HG03103 (cell line): ENCODE measurements around the gene C2orf81.
"Not testable (repeated sequence)": the region's sequence is repeated elsewhere in the genome, so short reads cannot be mapped to it uniquely, and the experiment has no call there.

ENCODE experiments used
- ATAC-seq: cut with Tn5 transposase; IDR thresholded peaks from one replicate; pipeline ENCODE4 v1.9.1; 2021; ENCODE audit warnings: low read depth; ENCODE audit not compliant: unreplicated experiment

The C2orf81 gene

GRCh38 chr2:74444498-74445318 is 23.3 kb upstream of the C2orf81 start:
- ATAC-seq, result no peak

GRCh38 chr2:74442483-74443297 is 21.3 kb upstream of the C2orf81 start:
- ATAC-seq, result not testable (repeated sequence)

DNA sequence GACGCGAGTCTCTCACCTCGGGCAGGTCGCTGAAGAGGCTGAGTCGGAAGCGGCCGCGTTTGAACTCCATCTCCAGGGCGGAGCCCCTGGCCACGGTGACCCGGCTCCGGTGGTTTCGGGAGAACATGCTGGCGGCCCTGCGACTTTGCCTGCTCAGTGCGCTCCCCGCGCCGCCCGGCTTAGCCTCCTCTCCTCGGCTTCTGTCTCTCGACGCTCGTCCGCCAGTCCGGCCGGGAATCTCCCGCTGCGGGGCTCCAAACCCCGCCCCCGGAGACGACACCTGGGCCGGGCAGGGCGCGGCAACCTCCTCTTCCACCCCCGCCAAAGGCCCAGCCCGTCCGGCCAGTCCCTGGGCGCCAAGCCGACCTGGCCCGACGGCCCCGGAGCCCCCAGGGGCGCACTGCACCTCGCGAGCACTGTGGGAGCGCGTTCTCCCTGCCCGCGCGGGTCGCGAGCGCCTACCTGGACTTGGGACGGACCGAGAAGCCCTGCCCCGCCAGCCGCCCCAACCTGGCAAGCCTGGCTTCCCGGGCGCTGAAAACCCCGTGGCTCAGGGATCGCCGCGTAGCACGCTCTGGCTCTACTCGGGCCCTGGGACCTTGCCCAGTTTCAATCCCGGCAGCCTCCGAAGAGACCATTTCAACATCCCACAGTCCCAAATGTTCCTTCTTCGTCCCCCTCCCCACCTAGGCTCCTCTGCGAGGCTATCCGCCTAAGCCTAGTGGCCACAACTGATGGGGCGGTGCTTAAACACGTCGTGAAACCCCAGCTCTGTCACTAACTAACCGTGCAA is 20.5 kb upstream of the C2orf81 start, which contains the start of gene RTKN:
Gene RTKN, minus strand, starts transcription at position 248 of the 793 bp plus-strand sequence. Its CDS starts 121 bp downstream, at position 127.
- no peak for ATAC-seq

DNA sequence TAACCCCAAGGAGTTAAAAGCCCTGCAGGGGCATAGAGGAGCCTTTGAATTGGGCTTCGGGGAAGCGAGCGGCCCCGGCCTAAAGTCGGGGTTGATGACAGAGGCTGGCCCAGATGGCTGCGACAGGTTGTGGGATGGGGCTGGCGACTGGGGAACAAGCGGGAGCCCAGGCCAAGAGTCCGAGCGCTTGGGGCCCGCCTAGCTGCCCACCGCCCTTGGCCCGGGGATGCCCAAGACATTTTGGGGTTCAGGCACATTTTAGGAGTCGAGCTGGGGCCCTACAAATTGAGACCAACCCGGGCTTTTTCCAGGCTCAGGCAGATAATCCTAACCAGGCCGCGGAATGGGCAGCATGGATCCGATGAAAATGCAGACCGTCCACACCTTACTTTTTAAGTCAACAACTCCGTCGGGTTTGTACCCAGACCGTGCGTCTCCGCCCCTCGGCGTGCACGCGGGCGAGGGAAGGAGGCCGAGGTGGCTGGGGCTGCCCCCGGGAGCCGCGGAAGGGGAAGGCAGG is 19.8 kb upstream of the C2orf81 start:
- ATAC-seq, result no peak

- peak; percentile 63 for ATAC-seq
Observed at GRCh38 chr2:74440378-74441169, 19.2 kb upstream of the C2orf81 start.

- no peak for ATAC-seq
Observed at GRCh38 chr2:74439803-74440377, 18.5 kb upstream of the C2orf81 start.

- ATAC-seq, result no peak
Observed at GRCh38 chr2:74439373-74439772, 18.0 kb upstream of the C2orf81 start.

DNA sequence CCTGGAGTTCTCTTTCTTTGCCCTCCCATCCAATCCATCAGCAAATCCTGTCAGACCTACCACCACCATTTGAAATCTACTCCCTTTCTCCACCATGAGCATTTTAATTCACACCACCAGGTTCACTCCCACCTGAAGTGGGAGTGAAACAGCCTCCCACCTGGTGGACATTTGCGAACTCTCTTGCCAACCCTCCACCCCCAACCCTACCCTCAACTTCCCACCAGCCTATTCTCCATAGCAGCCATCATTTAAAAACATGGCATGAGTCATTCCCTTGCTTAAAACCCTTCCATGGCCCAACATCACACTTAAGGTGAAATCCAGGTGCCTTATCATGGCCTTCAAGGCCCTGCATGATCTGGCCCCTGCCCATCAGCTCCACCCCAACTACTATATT is 16.8 kb upstream of the C2orf81 start:
- no peak for ATAC-seq

DNA sequence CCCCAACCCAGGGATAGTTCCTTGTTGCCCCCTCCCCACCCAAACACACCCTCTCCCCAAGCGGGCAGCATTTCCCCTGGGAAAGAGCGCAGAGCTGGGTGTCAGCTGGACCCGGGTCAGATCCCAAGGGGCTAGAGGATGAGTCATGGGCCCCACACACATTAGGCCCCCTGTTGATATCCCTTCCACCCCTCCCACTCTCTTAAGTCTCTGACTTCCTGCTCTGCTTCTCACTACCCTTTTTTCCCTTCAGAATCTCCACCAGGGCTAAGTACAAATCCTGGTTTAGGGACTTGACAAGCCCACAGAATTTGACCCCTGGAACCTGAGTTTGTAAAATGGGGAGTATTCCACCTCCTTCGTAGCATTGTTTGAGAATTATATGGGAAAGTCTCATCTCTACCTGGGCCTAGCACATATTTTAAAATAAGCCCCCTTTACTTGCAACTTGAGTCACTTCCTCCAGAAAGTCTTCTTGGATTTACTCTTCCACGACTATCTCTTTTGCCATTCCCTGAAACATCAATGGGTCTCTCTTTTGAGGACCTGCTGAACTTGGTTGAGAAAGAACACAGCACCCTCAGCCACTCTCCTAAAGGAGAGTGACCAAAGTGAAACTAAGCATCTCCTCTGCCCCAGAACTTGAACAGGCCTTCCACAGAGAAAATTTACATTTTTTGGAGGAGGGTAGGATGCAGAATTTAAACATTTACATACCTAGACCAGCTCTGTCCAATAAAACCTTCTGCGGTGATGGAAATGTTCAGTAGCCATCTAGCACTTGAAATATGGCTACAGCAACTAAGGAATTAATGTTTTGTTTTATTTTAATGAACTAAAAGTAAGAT is 15.7 kb upstream of the C2orf81 start:
- ATAC-seq, result no peak

- ATAC-seq, result no peak
Observed at GRCh38 chr2:74436111-74436805, 14.8 kb upstream of the C2orf81 start.

GRCh38 chr2:74430502-74430901 is 9.1 kb upstream of the C2orf81 start:
- no peak for ATAC-seq

DNA sequence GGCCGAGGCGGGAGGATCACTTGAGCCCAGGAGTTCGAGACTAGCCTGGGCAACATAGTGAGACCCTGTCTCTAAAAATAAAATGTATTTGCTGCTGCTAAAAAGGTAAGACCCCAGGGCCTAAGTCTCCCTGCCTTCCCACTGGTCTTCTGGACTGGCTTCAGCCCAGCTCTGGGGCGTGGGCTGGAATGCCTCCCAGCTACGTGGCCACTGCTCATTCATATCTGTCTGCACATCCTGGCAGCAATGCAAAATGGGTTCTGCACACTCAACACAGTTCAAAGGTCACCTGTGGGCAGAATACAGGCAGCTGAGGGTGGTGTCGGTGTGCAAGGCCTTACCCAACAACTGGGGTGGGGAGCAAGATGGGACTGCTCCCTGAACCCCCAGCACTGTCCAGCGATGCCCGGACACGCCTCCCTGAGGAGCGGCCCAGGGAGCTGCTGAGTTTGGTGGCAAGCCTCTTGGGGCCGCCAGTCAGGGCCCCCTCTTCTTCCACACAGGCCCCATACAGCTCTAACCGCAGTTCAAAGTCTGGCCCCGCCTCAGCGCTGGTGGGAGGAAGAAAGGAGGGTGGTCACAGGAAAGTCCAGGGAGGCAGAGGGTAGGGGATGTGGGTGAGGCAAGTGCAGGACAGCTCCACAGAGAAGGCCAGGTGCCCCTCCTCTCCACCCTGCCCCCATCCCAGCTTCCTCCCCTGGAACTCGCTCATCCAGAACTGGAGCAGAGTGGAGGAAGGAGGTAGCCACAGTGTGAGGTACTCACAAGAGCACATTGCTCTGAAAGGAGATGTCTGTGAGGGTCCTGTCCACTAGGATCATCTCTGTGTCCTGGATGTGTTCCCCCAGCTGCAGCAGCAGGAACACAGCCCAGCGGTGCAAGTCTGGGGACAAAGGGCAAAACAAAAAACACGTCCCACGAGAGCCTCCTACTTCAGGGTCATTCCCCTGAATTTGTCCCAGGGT is 8.3 kb upstream of the C2orf81 start:
- no peak for ATAC-seq

DNA sequence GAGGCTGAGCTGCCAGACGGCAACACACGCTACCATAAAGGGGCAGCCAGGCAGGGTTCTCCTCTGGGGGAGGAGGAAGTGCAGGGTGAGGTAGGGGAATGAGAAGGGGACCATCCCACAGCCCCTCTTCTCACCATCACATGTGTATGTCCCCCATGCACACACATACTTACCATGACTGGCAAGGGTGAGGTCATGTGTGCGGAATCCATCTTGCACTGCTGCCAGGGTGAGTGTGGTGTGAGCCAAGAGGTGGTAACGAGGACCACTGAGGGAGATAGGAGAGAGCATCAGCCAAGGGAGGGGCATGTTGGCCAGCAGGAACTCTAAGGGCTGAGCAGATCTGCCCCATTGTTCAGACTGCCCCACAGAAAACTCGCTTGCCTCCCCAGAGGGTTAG is 7.3 kb upstream of the C2orf81 start:
- ATAC-seq, result no peak

GRCh38 chr2:74427551-74427950 is 6.1 kb upstream of the C2orf81 start:
- ATAC-seq, result no peak

DNA sequence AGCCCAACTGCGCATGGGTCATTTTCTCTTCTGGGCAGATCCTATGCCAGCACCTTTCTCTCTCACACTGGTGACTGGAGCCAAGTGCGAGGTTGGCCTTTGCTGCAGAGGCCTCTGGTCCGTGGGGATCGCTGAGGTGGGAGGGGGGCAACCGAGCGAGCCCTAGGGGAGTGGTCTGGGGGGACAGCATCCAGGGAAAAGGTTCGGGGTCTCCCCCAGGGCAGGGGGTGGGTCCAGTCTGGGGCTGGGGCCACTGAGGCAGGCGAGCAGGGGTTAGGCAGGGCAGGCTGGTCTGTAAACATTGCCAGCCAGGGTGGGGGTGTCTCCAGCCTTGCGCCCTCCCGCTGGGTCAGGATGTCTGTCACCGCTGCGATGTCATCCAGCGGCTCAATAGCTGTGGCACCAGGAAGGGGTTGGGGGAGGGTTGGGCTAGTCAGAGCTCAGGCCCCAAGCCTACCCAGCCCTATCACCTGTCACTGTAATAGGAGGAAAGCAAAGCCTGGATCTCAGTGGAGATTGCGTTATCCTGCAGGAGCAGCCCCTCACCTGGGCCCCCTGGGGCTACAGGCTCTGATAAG is 4.9 kb upstream of the C2orf81 start:
- ATAC-seq, result no peak

GRCh38 chr2:74425523-74425922 is 4.1 kb upstream of the C2orf81 start:
- no peak for ATAC-seq
